Parathyroid adenoma (tissue), 2 donors: Measurements from ENCODE around the gene FMNL3.
"Not testable (repeated sequence)": the region's sequence is repeated elsewhere in the genome, so short reads cannot be mapped to it uniquely, and the experiment has no call there.

Experiments
- H2AFZ ChIP-seq: fragments of 300-600 bp; sonication (generic); one replicate; pipeline ENCODE4 v1.7.0; 2017; ENCODE audit warnings: antibody characterized with exemption, mild to moderate bottlenecking
- H3K27ac ChIP-seq: fragments of 300-600 bp; sonication (generic); one replicate; pipeline ENCODE4 v1.7.0; 2017
- H3K27me3 ChIP-seq: fragments of 300-600 bp; sonication (generic); one replicate; pipeline ENCODE4 v1.7.0; 2017; ENCODE audit warnings: low read length; ENCODE audit not compliant: control insufficient read depth, insufficient read depth
- H3K36me3 ChIP-seq: fragments of 300-600 bp; sonication (generic); one replicate; pipeline ENCODE4 v1.7.0; 2017; ENCODE audit warnings: low read length; ENCODE audit not compliant: control insufficient read depth, insufficient read depth
- H3K4me1 ChIP-seq: fragments of 300-600 bp; sonication (generic); one replicate; pipeline ENCODE4 v1.7.0; 2017; ENCODE audit warnings: control low read depth
- H3K4me2 ChIP-seq: fragments of 300-600 bp; sonication (generic); one replicate; pipeline ENCODE4 v1.7.0; 2017; ENCODE audit warnings: low read length
- H3K4me3 ChIP-seq: fragments of 300-600 bp; sonication (generic); one replicate; pipeline ENCODE4 v1.7.0; 2017; ENCODE audit warnings: low read depth, low read length
- H3K79me2 ChIP-seq: fragments of 300-600 bp; sonication (generic); one replicate; pipeline ENCODE4 v1.7.0; 2017; ENCODE audit warnings: control low read depth
- H3K9ac ChIP-seq: fragments of 300-600 bp; sonication (generic); one replicate; pipeline ENCODE4 v1.7.0; 2017; ENCODE audit warnings: mild to moderate bottlenecking
- H3K9me3 ChIP-seq: fragments of 300-600 bp; sonication (generic); one replicate; pipeline ENCODE4 v1.7.0; 2017; ENCODE audit warnings: low read length; ENCODE audit not compliant: control insufficient read depth
- CTCF ChIP-seq: fragments of 300-600 bp; sonication (generic); IDR thresholded peaks from one replicate; pipeline ENCODE4 v1.7.0; 2017; ENCODE audit warnings: antibody characterized with exemption, mild to moderate bottlenecking
- donor health status: primary hyperparathyroidism.

Gene FMNL3

GRCh38 chr12:49609875-49610154 is 97.4 kb downstream of the FMNL3 start:
- no peak overlapping the region for H3K4me2 ChIP-seq
- H2AFZ ChIP-seq, result no peak overlapping the region
- no peak overlapping the region for H3K27ac ChIP-seq
- TF ChIP-seq CTCF, result no peak
- no peak overlapping the region for H3K9ac ChIP-seq
- no peaks in the 10 kb centered on the region for H3K27me3 ChIP-seq
- H3K9me3 ChIP-seq, result no peaks in the 10 kb centered on the region
- no peaks in the 10 kb centered on the region for H3K36me3 ChIP-seq
- H3K4me3 ChIP-seq, result no peak overlapping the region
- no peaks in the 10 kb centered on the region for H3K79me2 ChIP-seq
- H3K4me1 ChIP-seq, result no peaks in the 10 kb centered on the region

GRCh38 chr12:49609059-49609874 is 97.9 kb downstream of the FMNL3 start:
- no peaks in the 10 kb centered on the region for H3K27me3 ChIP-seq

GRCh38 chr12:49605539-49605938 is 101.7 kb downstream of the FMNL3 start, which contains the start of gene FAM186B:
Gene FAM186B (minus strand): TSS chr12:49605639. CDS start chr12:49605477, 162 bp downstream.
- not testable (repeated sequence) for H3K4me3 ChIP-seq, H3K4me2 ChIP-seq, H3K79me2 ChIP-seq, H3K36me3 ChIP-seq, H3K9ac ChIP-seq, H3K27me3 ChIP-seq, H3K4me1 ChIP-seq, H3K9me3 ChIP-seq, H3K27ac ChIP-seq, H2AFZ ChIP-seq

More at GRCh38 chr12:49609059-49609874, 97.9 kb downstream of the FMNL3 start:
- Histone ChIP-seq H3K4me1 (no peaks in the 10 kb centered on the region), H3K9me3 (no peaks in the 10 kb centered on the region), H2AFZ (no peak overlapping the region), H3K79me2 (no peaks in the 10 kb centered on the region), H3K36me3 (no peaks in the 10 kb centered on the region), H3K27ac (no peak overlapping the region), H3K9ac (no peak overlapping the region), H3K4me3 (no peak overlapping the region), H3K4me2 (no peak overlapping the region)
- no peak for TF ChIP-seq CTCF

- H2AFZ ChIP-seq, result no peak overlapping the region
- no peak for TF ChIP-seq CTCF
- no peak overlapping the region for H3K4me3 ChIP-seq
- H3K79me2 ChIP-seq, result no peaks in the 10 kb centered on the region
- no peaks in the 10 kb centered on the region for H3K36me3 ChIP-seq
- H3K4me1 ChIP-seq, result no peaks in the 10 kb centered on the region
- H3K9me3 ChIP-seq, result no peaks in the 10 kb centered on the region
- no peak overlapping the region for H3K27ac ChIP-seq
- no peak overlapping the region for H3K9ac ChIP-seq
- H3K4me2 ChIP-seq, result no peak overlapping the region
- no peaks in the 10 kb centered on the region for H3K27me3 ChIP-seq
Observed at GRCh38 chr12:49604856-49605255, 102.3 kb downstream of the FMNL3 start.

GRCh38 chr12:49603721-49604120 is 103.5 kb downstream of the FMNL3 start:
- Histone ChIP-seq H3K27ac (no peak overlapping the region), H3K4me2 (no peak overlapping the region), H3K79me2 (no peaks in the 10 kb centered on the region), H3K36me3 (no peaks in the 10 kb centered on the region), H3K9me3 (no peaks in the 10 kb centered on the region), H2AFZ (no peak overlapping the region), H3K9ac (no peak overlapping the region), H3K4me3 (no peak overlapping the region), H3K27me3 (no peaks in the 10 kb centered on the region), H3K4me1 (no peaks in the 10 kb centered on the region)
- TF ChIP-seq CTCF, result no peak
